HG02763 (cell line): Measurements from ENCODE around the gene HOOK1.
"Not testable (repeated sequence)": the region's sequence is repeated elsewhere in the genome, so short reads cannot be mapped to it uniquely, and the experiment has no call there.

Experiments used
- ATAC-seq: cut with Tn5 transposase; IDR thresholded peaks from one replicate; pipeline ENCODE4 v1.9.1; 2021; ENCODE audit warnings: mild to moderate bottlenecking, moderate library complexity; ENCODE audit not compliant: unreplicated experiment

Gene HOOK1

GRCh38 chr1:59819566-59820438, 5.1 kb downstream of the HOOK1 start:
- no peak for ATAC-seq

- ATAC-seq = no peak
These were observed 12.4 kb downstream of the HOOK1 start for GRCh38 chr1:59827055-59827643.

GRCh38 chr1:59828160-59828559, 13.4 kb downstream of the HOOK1 start:
- no peak for ATAC-seq

- no peak for ATAC-seq
These were observed 16.8 kb downstream of the HOOK1 start for GRCh38 chr1:59831529-59831928.

- no peak for ATAC-seq
These were observed 18.3 kb downstream of the HOOK1 start for GRCh38 chr1:59833022-59833421.

GRCh38 chr1:59833991-59834390, 19.2 kb downstream of the HOOK1 start:
- ATAC-seq = no peak

GRCh38 chr1:59837857-59838256, 23.1 kb downstream of the HOOK1 start:
- ATAC-seq = not testable (repeated sequence)

GRCh38 chr1:59845091-59845490, 30.3 kb downstream of the HOOK1 start:
- no peak for ATAC-seq

- no peak for ATAC-seq
These were observed 31.6 kb downstream of the HOOK1 start for GRCh38 chr1:59846209-59846894.

- no peak for ATAC-seq
These were observed 32.1 kb downstream of the HOOK1 start for GRCh38 chr1:59846895-59847282.

- ATAC-seq = no peak
These were observed 37.4 kb downstream of the HOOK1 start for GRCh38 chr1:59852117-59852516.

- ATAC-seq = not testable (repeated sequence)
These were observed 40.5 kb downstream of the HOOK1 start for GRCh38 chr1:59855297-59855696.

GRCh38 chr1:59856725-59857338, 42.1 kb downstream of the HOOK1 start:
- no peak for ATAC-seq

GRCh38 chr1:59857679-59858354, 43.1 kb downstream of the HOOK1 start:
- no peak for ATAC-seq

GRCh38 chr1:59866462-59866861, 51.7 kb downstream of the HOOK1 start:
- no peak for ATAC-seq

- ATAC-seq = no peak
These were observed 57.0 kb downstream of the HOOK1 start for GRCh38 chr1:59871746-59872145.

- no peak for ATAC-seq
These were observed 62.4 kb downstream of the HOOK1 start for GRCh38 chr1:59877108-59877682.

- no peak for ATAC-seq
These were observed 63.6 kb downstream of the HOOK1 start for GRCh38 chr1:59878370-59878769.

GRCh38 chr1:59879574-59879973, 64.8 kb downstream of the HOOK1 start:
- no peak for ATAC-seq

- ATAC-seq = no peak
These were observed 65.3 kb downstream of the HOOK1 start for GRCh38 chr1:59879996-59880505.
